Activated CD8-positive, alpha-beta T cell treated with anti-CD3 and anti-CD28 coated beads for 36 hours (primary cell): ENCODE measurements around the gene DDX1. TPM values are rescaled to one million over a fixed set of nuclear protein-coding genes. Genes with fewer than 3 reads are reported as not detected.

Experiments used
- ATAC-seq: fragments of 200-7000 bp; cut with Tn5 transposase; one replicate; pipeline ENCODE4 v1.10.0; 2021; ENCODE audit warnings: mild to moderate bottlenecking, moderate library complexity
- CTCF ChIA-PET: fragments of 350-600 bp; sonication (Branson Sonifier 250); formaldehyde crosslinking; loops from one replicate; lab custom pipeline; 2021; ENCODE audit warnings: antibody characterized with exemption; lab: Charles Lee
- POLR2A ChIA-PET: fragments of 350-600 bp; sonication (Branson Sonifier 250); formaldehyde crosslinking; loops from one replicate; lab custom pipeline; 2021; ENCODE audit warnings: antibody characterized with exemption; lab: Charles Lee
- DNase-seq: peaks from one replicate; pipeline ENCODE4 v3.0.0-alpha.2; 2020
- H3K27ac Mint-ChIP-seq: one replicate; pipeline ENCODE4 v1.8.0; 2021; ENCODE audit warnings: mild to moderate bottlenecking, mixed read lengths
- H3K27me3 Mint-ChIP-seq: one replicate; pipeline ENCODE4 v1.8.0; 2021; ENCODE audit warnings: mixed read lengths
- H3K36me3 Mint-ChIP-seq: one replicate; pipeline ENCODE4 v1.8.0; 2021; ENCODE audit warnings: low read depth, mixed read lengths
- H3K4me1 Mint-ChIP-seq: one replicate; pipeline ENCODE4 v1.8.0; 2021; ENCODE audit warnings: low read depth, mixed read lengths
- H3K4me3 Mint-ChIP-seq: one replicate; pipeline ENCODE4 v1.8.0; 2021; ENCODE audit warnings: mild to moderate bottlenecking, moderate library complexity, mixed read lengths
- H3K9me3 Mint-ChIP-seq: one replicate; pipeline ENCODE4 v1.8.0; 2021; ENCODE audit warnings: mixed read lengths
- intact Hi-C: fragments of 100-400 bp; cut with micrococcal nuclease; formaldehyde crosslinking; loops from one replicate; pipeline ENCODE4 v1.10.0; 2022
- total RNA-seq, 2 experiments: library from RNA; stranded (reverse); gene quantifications; one replicate each; pipeline ENCODE4 v1.2.3, GENCODE V29; 2021
- TF ChIP-seq, protein P1 (sequence below): fragments of 200-600 bp; IDR thresholded peaks from one replicate; pipeline ENCODE4 v1.8.0; 2022; ENCODE audit warnings: antibody characterized with exemption, mild to moderate bottlenecking

DDX1 gene
- total RNA-seq, 2 experiments from 2014 or later = 90.3 to 92.5 TPM

DNA sequence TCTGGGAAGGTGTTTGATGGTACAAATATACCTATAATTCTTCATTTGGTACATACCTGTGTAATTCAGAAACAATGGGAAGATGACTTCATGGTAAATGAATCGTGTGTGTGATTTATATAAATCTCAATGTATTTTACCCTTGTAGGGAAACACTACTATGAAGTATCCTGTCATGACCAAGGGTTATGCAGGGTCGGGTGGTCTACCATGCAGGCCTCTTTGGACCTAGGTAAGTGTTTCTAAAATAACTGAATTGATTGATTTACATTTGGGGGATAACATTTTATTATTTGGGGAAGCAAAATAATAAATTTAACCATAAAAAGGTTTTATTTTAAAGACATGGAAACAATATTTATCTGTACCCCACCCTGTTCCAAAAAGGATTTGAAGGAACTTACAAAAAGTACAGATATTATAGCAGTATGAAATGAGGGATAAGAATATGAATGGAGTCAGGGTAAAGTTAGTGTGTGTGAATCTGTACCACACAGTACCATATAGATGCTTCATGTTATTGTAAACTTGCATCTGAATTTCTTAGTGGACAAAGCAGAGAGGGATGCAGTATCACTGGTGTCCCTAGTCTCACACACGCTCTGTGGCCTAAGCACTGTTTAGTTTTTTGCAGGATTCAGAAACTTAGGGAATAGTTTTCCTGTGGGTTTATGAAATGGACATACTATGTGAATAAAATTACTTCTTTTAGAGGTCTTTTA lies 11.5 kb downstream of the DDX1 start:
- DNase-seq (no peak), ATAC-seq (no peak)
- CTCF ChIA-PET = no interaction called here
- POLR2A ChIA-PET = interaction anchor here (1.5 to 2.8 kb wide), 3 partner anchors 10 to 26 kb away, joined by 3 to 17 read pairs (median 5); partner anchors contain the start of gene DDX1
- intact Hi-C loops = no loop called here
- H3K4me3 Mint-ChIP-seq = no peak overlapping the region
- H3K27ac Mint-ChIP-seq = no peak overlapping the region
- no peaks in the 10 kb centered on the region for H3K9me3 Mint-ChIP-seq
- TF ChIP-seq, protein P1, sequence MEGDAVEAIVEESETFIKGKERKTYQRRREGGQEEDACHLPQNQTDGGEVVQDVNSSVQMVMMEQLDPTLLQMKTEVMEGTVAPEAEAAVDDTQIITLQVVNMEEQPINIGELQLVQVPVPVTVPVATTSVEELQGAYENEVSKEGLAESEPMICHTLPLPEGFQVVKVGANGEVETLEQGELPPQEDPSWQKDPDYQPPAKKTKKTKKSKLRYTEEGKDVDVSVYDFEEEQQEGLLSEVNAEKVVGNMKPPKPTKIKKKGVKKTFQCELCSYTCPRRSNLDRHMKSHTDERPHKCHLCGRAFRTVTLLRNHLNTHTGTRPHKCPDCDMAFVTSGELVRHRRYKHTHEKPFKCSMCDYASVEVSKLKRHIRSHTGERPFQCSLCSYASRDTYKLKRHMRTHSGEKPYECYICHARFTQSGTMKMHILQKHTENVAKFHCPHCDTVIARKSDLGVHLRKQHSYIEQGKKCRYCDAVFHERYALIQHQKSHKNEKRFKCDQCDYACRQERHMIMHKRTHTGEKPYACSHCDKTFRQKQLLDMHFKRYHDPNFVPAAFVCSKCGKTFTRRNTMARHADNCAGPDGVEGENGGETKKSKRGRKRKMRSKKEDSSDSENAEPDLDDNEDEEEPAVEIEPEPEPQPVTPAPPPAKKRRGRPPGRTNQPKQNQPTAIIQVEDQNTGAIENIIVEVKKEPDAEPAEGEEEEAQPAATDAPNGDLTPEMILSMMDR = no peak
- no peaks in the 10 kb centered on the region for H3K27me3 Mint-ChIP-seq
- H3K4me1 Mint-ChIP-seq = peaks cover 3% of the 10 kb centered on the region
- H3K36me3 Mint-ChIP-seq = peaks cover 63% of the 10 kb centered on the region

DNA sequence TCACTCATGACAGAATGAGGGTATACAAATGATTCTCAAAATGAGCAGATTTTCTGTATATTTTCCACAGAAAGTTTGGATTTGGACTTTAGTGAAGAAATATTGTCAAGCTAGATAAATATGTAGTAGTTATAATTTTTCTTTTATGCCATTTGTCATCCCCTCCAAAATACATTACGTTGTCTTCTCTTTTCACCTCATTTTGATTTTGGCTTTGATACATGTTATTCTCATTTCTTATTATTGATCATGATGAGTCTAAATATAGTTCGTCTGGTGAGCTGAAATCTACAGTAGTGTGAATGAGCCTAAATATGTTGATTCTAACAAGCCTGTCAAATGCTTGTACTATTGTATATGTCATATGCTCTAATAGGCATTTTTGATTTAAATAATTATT lies 12.3 kb downstream of the DDX1 start:
- no peak overlapping the region for H3K27ac Mint-ChIP-seq
- H3K4me1 Mint-ChIP-seq = peaks cover 3% of the 10 kb centered on the region
- no peak overlapping the region for H3K4me3 Mint-ChIP-seq
- TF ChIP-seq, protein P1 = no peak
- ATAC-seq = no peak
- H3K27me3 Mint-ChIP-seq = no peaks in the 10 kb centered on the region
- intact Hi-C loops = no loop called here
- no peak for DNase-seq
- CTCF ChIA-PET = no interaction called here
- no peaks in the 10 kb centered on the region for H3K9me3 Mint-ChIP-seq
- POLR2A ChIA-PET = no interaction called here
- H3K36me3 Mint-ChIP-seq = peaks cover 59% of the 10 kb centered on the region

DNA sequence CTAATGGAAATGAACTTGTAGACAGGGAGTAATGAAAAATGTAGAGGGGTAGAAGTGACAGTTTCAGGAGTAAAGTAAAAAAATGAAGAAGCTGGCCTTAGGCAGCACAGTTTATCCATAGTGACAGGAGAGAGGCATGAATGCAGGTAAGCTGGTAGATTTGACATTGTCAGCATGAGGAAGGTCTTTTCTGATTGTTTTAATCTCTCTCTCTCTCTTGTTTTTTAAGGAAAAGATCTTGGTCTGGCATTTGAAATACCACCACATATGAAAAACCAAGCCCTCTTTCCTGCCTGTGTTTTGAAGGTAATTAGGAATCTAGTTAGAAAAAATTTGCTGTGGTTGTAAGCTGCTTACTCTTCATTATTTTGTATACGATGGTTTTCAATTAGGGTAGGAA lies 14.1 kb downstream of the DDX1 start:
- Mint-ChIP-seq H3K9me3 (no peaks in the 10 kb centered on the region), H3K27ac (peak overlapping the region; percentile 0), H3K36me3 (peaks cover 65% of the 10 kb centered on the region), H3K4me3 (no peak overlapping the region), H3K27me3 (no peaks in the 10 kb centered on the region), H3K4me1 (no peaks in the 10 kb centered on the region)
- ChIA-PET CTCF (no interaction called here), POLR2A (interaction anchor here (1.2 kb wide), 1 partner anchor 14 kb away, joined by 4 read pairs; the partner anchor contains the start of gene DDX1)
- ATAC-seq (no peak), DNase-seq (no peak)
- intact Hi-C loops = no loop called here
- TF ChIP-seq, protein P1 = no peak

DNA sequence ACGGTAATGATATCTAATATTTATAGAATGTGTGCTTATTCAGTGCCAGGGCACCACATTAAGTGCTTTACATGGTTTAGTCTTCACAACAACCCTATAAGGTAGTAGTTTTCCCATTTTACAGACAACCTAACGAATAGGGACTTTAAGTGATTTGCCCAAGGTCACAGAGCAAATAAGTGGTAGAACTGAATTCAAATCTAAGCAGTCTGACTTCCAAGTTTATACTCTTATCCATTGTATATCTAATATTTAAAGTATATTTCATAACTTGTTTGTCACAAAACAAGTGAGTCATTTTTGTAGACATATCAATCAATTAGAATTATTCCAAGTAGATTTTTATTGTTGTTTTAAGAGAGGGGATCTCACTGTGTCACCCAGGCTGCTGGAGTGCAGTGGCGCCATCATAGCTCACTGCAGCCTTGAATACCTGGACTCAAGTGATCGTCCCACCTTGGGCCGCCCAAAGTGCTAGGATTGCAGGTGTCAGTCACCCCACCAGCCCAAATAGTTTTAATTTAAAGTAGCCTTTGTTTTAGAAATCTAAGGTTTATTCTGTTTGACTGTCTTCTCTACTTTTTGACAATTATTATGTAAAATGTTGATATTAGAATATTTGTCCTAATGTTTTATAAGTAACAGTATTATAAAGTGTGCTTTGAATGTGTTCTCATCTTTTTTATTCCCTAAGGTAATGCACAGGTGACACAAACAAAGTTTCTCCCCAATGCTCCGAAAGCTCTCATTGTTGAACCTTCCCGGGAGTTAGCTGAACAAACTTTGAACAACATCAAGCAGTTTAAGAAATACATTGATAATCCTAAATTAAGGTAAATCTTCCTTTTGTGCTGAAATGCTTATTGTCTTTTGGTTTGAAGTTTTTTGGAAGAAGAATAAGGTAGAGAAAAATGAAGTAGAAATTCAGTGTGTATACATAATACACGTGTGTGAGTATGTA lies 15.1 kb downstream of the DDX1 start:
- intact Hi-C loops = no loop called here
- ATAC-seq (no peak), DNase-seq (no peak)
- ChIA-PET CTCF (no interaction called here), POLR2A (interaction anchor here (1.2 kb wide), 1 partner anchor 15 kb away, joined by 4 read pairs; the partner anchor contains the start of gene DDX1)
- TF ChIP-seq, protein P1 = no peak
- peaks cover 60% of the 10 kb centered on the region for H3K36me3 Mint-ChIP-seq
- no peaks in the 10 kb centered on the region for H3K27me3 Mint-ChIP-seq
- no peak overlapping the region for H3K27ac Mint-ChIP-seq
- H3K4me1 Mint-ChIP-seq = no peaks in the 10 kb centered on the region
- no peak overlapping the region for H3K4me3 Mint-ChIP-seq
- no peaks in the 10 kb centered on the region for H3K9me3 Mint-ChIP-seq
